Peyer's patch (tissue), 4 donors: ENCODE measurements around the gene GORASP1.

Experiments
- POLR2A ChIP-seq, 2 donors: fragments of 450-650 bp; IDR thresholded peaks; one replicate each; pipeline ENCODE4 v1.5.1; 2017; ENCODE audit warnings: antibody characterized with exemption in 2 of 2, mild to moderate bottlenecking in 2 of 2, moderate library complexity in 2 of 2
- TF ChIP-seq, protein P1 (sequence below), 6 experiments: fragments of 450-650 bp in 4 of 6; fragments of 200-600 bp in 2 of 6; sonication (generic) in 1 of 6; IDR thresholded peaks; one replicate each; pipeline ENCODE4 v1.5.1; 2017 to 2019; ENCODE audit warnings: antibody characterized with exemption in 6 of 6, mild to moderate bottlenecking in 3 of 6, moderate library complexity in 1 of 6

DNA sequence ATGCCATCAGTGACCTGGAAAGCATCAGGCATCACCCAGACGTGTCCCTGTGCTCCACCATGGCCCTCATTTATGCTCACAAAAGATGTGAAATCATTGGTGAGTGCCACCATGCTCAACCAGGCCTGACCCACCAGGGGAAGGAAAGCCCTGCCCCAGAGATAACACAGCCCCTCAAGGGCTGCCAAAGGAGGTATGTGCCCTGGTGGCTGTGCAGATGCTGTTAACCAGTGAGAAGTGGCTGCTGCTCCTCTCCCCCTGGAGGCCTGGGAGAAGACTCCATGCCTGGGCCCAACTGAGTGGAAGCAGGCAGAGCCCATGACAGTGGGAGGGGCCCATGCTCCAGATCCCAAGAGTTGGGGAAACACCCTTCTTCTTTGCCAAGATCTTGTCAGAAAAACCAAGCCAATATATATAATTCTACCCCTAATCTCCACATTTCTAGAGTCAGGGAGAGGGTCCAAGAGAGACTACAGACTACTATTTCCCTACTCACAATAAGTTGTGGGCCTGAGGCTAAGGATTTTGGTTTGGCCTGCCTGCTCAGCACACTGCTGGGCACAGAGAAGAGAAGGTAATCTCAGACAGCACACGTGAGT lies 2.7 kb upstream of the GORASP1 start:
- TF ChIP-seq, protein P1, sequence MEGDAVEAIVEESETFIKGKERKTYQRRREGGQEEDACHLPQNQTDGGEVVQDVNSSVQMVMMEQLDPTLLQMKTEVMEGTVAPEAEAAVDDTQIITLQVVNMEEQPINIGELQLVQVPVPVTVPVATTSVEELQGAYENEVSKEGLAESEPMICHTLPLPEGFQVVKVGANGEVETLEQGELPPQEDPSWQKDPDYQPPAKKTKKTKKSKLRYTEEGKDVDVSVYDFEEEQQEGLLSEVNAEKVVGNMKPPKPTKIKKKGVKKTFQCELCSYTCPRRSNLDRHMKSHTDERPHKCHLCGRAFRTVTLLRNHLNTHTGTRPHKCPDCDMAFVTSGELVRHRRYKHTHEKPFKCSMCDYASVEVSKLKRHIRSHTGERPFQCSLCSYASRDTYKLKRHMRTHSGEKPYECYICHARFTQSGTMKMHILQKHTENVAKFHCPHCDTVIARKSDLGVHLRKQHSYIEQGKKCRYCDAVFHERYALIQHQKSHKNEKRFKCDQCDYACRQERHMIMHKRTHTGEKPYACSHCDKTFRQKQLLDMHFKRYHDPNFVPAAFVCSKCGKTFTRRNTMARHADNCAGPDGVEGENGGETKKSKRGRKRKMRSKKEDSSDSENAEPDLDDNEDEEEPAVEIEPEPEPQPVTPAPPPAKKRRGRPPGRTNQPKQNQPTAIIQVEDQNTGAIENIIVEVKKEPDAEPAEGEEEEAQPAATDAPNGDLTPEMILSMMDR (IDR thresholded peaks at IDR 0.05), result no peak
- TF ChIP-seq POLR2A (IDR thresholded peaks at IDR 0.05), result no peak
